GM12878 (cell line): ENCODE data around the gene SHLD1. TPM values are rescaled to one million over a fixed set of nuclear protein-coding genes. Genes with fewer than 3 reads are reported as not detected.

Experiments
- ATAC-seq: fragments of 200-7000 bp; cut with Tn5 transposase; 3 replicates; pipeline ENCODE4 v1.9.1; 2020; ENCODE audit warnings: mild to moderate bottlenecking, moderate library complexity
- BruUV-seq: library from RNA; stranded (reverse); fragments of 400-500 nt; replicated peaks from 2 replicates; lab custom pipeline; 2021; lab: Mats Ljungman, UMichigan
- CTCF ChIA-PET: fragments of 300-600 bp; sonication (Branson Sonifier 250); formaldehyde crosslinking; extraction: SDS; loops from one replicate; lab custom pipeline; 2021; ENCODE audit warnings: inconsistent platforms; lab: Yijun Ruan, JAX
- POLR2A ChIA-PET: fragments of 350-600 bp; formaldehyde crosslinking; extraction: SDS; loops from one replicate; lab custom pipeline; 2021; ENCODE audit warnings: inconsistent platforms; lab: Charles Lee
- RAD21 ChIA-PET: fragments of 300-600 bp; sonication (Branson Sonifier 250); formaldehyde crosslinking; loops from one replicate; lab custom pipeline; 2023; ENCODE audit warnings: antibody characterized with exemption; ENCODE audit not compliant: unreplicated experiment; lab: Charles Lee
- SMC1A ChIA-PET: fragments of 300-600 bp; sonication (Branson Sonifier 250); formaldehyde crosslinking; loops from one replicate; lab custom pipeline; 2023; ENCODE audit not compliant: unreplicated experiment, uncharacterized antibody; lab: Charles Lee
- DNase-seq: peaks from one replicate; pipeline ENCODE4 v3.0.0-alpha.2; 2011; ENCODE audit warnings: low read depth, low spot score
- FAIRE-seq: peaks from 3 replicates; lab custom pipeline; 2011; peaks lifted over from hg19 to GRCh38; lab: Jason Lieb, UNC
- H2AFZ ChIP-seq: 2 replicates; pipeline ENCODE4 v1.6.0; 2011; ENCODE audit warnings: low read depth, low read length, control low read depth; ENCODE audit not compliant: control insufficient read depth
- H3K27ac ChIP-seq: 2 replicates; pipeline ENCODE4 v1.5.1; 2011; ENCODE audit warnings: control low read depth; ENCODE audit not compliant: control insufficient read depth, insufficient read depth
- H3K27me3 ChIP-seq, 2 experiments: replicated peaks in 1 of 2; 2 replicates each; pipeline versions ENCODE4 v1.6.0 to v1.6.1; 2011; ENCODE audit warnings: low read length in 1 of 2; ENCODE audit not compliant: control insufficient read depth in 2 of 2, insufficient read depth in 2 of 2
- H3K36me3 ChIP-seq, 2 experiments: 2 replicates each; pipeline ENCODE4 v1.5.1; 2011; ENCODE audit warnings: low read length in 1 of 2; ENCODE audit not compliant: control insufficient read depth in 2 of 2, insufficient read depth in 2 of 2
- H3K4me1 ChIP-seq: 2 replicates; pipeline ENCODE4 v1.6.1; 2011; ENCODE audit warnings: mild to moderate bottlenecking, low read length, moderate library complexity, mixed read lengths; ENCODE audit not compliant: control insufficient read depth, insufficient read depth
- H3K4me2 ChIP-seq: 2 replicates; pipeline ENCODE4 v1.6.0; 2011; ENCODE audit warnings: control low read depth; ENCODE audit not compliant: control insufficient read depth, insufficient read depth
- H3K4me3 ChIP-seq: fragments of 200-600 bp; sonication (generic); 2 replicates; pipeline ENCODE4 v1.5.1; 2016
- H3K79me2 ChIP-seq: 2 replicates; pipeline ENCODE4 v1.6.0; 2011; ENCODE audit warnings: low read length; ENCODE audit not compliant: control insufficient read depth, insufficient read depth
- H3K9ac ChIP-seq: 2 replicates; pipeline ENCODE4 v1.8.0; 2011; ENCODE audit warnings: low read length, control low read depth, mixed read lengths; ENCODE audit not compliant: control insufficient read depth, insufficient read depth
- H3K9me3 ChIP-seq: replicated peaks from 3 replicates; pipeline ENCODE4 v1.5.1; 2011; ENCODE audit warnings: mild to moderate bottlenecking, low read length; ENCODE audit not compliant: control insufficient read depth, insufficient read depth
- H4K20me1 ChIP-seq: 2 replicates; pipeline ENCODE4 v1.6.0; 2011; ENCODE audit not compliant: control insufficient read depth, insufficient read depth
- PML ChIP-seq: IDR thresholded peaks from 2 replicates; pipeline ENCODE4 v1.6.1; 2012; ENCODE audit warnings: low read length, inconsistent platforms
- SMC3 ChIP-seq: IDR thresholded peaks from 2 replicates; pipeline ENCODE4 v1.6.1; 2011; ENCODE audit warnings: low read length, improper control_type of control experiment, borderline replicate concordance
- WGBS: methylation state at CpG from one replicate; pipeline ENCODE4 v1.1.6; 2016; ENCODE audit warnings: low lambda C conversion rate; ENCODE audit not compliant: insufficient replicate concordance, insufficient coverage; ENCODE audit errors: missing lambda C conversion rate; 5-methylcytosine and 5-hydroxymethylcytosine counted together
- in situ Hi-C: fragments of 300-500 bp; cut with MboI; formaldehyde crosslinking; loops from 9 replicates; pipeline ENCODE4 v1.14.3; 2018; ENCODE audit warnings: mixed read lengths
- intact Hi-C: fragments of 100-400 bp; cut with micrococcal nuclease; formaldehyde crosslinking; loops from one replicate; pipeline ENCODE4 v1.14.2; 2022; ENCODE audit not compliant: unreplicated experiment
- polyA plus RNA-seq, 11 experiments: library from polyadenylated mRNA; depleted of rRNA in 4 of 11; unstranded in 6 of 11; stranded (reverse) in 5 of 11; fragments of >200 nt; fragmentation: Nextera tagmentation in 4 of 11; fragmentation: Illumina TruSeq in 1 of 11; extraction: Ambion mirVana in 4 of 11; extraction: Trizol in 1 of 11; gene quantifications; 1 replicate in 1 of 11; 2 replicates in 10 of 11; pipeline versions ENCODE4 v1.2.1 to v1.2.3, GENCODE V29; 2011 to 2016; ENCODE audit warnings: inconsistent platforms in 2 of 11, missing spikeins in 2 of 11, low read depth in 1 of 11
- total RNA-seq, 4 experiments: library from RNA; depleted of rRNA in 3 of 4; stranded (reverse); fragments of >200 nt in 3 of 4; fragmentation: Illumina TruSeq in 1 of 4; extraction: Trizol in 1 of 4; gene quantifications; 2 replicates each; pipeline versions ENCODE4 v1.2.1 to v1.2.3, GENCODE V29; 2013 to 2021
- TF ChIP-seq, protein P1 (sequence below): IDR thresholded peaks from 2 replicates; pipeline ENCODE4 v1.6.1; 2012; ENCODE audit warnings: improper control_type of control experiment, low read depth, low read length; ENCODE audit not compliant: insufficient replicate concordance

Gene SHLD1
- total and polyA plus RNA-seq, 10 of the 15 experiments (the other 5 are each of a cell fraction or from before 2014, with no cell fraction given) = 10.8 to 70.9 (median 25.4) TPM

DNA sequence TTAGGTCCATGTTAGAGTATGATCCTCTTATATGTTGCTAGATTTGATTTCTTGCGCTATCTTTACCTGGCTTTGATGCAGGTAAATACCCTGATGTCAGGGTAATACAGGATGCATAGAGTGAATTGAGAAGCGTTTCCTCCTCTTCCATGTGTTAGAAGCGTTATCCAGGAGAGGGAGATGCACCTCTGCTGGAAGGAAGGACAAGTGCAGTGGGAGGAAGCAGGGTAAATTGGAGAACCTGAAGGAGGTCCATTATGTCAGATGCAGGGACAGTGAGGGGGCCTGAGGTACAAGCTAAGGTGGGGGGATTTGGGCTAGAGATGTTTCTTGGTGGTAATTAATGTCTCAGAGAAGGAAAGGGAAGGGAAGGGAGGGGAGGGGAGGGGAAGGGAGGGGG lies 7.7 kb downstream of the SHLD1 start:
- ChIA-PET POLR2A (interaction anchor here (0.5 to 1.1 kb wide), 2 partner anchors 77 to 98 kb away, joined by 3 to 4 read pairs; no protein-coding TSS in a partner anchor), CTCF (no interaction called here), RAD21 (no interaction called here), SMC1A (no interaction called here)
- Histone ChIP-seq H3K4me2 (no peak overlapping the region), H2AFZ (no peak overlapping the region), H3K4me1 (peaks cover 29% of the 10 kb centered on the region), H3K27me3 (no peaks in the 10 kb centered on the region), H3K9me3 (no peaks in the 10 kb centered on the region), H4K20me1 (no peaks in the 10 kb centered on the region), H3K36me3 (no peaks in the 10 kb centered on the region), H3K9ac (no peak overlapping the region), H3K79me2 (no peaks in the 10 kb centered on the region), H3K27ac (no peak overlapping the region), H3K4me3 (no peak overlapping the region)
- in situ Hi-C loops = no loop called here
- FAIRE-seq (no peak), DNase-seq (no peak), ATAC-seq (no peak)
- 78% methylated on average over 3 of the region's 3 CpGs for WGBS
- TF ChIP-seq PML = no peak
- TF ChIP-seq, protein P1, sequence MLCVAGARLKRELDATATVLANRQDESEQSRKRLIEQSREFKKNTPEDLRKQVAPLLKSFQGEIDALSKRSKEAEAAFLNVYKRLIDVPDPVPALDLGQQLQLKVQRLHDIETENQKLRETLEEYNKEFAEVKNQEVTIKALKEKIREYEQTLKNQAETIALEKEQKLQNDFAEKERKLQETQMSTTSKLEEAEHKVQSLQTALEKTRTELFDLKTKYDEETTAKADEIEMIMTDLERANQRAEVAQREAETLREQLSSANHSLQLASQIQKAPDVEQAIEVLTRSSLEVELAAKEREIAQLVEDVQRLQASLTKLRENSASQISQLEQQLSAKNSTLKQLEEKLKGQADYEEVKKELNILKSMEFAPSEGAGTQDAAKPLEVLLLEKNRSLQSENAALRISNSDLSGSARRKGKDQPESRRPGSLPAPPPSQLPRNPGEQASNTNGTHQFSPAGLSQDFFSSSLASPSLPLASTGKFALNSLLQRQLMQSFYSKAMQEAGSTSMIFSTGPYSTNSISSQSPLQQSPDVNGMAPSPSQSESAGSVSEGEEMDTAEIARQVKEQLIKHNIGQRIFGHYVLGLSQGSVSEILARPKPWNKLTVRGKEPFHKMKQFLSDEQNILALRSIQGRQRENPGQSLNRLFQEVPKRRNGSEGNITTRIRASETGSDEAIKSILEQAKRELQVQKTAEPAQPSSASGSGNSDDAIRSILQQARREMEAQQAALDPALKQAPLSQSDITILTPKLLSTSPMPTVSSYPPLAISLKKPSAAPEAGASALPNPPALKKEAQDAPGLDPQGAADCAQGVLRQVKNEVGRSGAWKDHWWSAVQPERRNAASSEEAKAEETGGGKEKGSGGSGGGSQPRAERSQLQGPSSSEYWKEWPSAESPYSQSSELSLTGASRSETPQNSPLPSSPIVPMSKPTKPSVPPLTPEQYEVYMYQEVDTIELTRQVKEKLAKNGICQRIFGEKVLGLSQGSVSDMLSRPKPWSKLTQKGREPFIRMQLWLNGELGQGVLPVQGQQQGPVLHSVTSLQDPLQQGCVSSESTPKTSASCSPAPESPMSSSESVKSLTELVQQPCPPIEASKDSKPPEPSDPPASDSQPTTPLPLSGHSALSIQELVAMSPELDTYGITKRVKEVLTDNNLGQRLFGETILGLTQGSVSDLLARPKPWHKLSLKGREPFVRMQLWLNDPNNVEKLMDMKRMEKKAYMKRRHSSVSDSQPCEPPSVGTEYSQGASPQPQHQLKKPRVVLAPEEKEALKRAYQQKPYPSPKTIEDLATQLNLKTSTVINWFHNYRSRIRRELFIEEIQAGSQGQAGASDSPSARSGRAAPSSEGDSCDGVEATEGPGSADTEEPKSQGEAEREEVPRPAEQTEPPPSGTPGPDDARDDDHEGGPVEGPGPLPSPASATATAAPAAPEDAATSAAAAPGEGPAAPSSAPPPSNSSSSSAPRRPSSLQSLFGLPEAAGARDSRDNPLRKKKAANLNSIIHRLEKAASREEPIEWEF = no peak
- no peak for TF ChIP-seq SMC3
- BruUV-seq = no TSS peak
- intact Hi-C loops = no loop called here
